ENCODE data around the gene TNNI2.

Gene TNNI2

GRCh38 chr11:1832211-1832919 lies 6.4 kb upstream of the TNNI2 start:
- Mint-ChIP-seq H3K27me3 (peaks cover 11 to 68% of the 10 kb centered on the region in 2 donors), H3K4me1 (ENCODE audit: low read depth in 2 of 2) (peaks cover 0 to 6% of the 10 kb centered on the region in 2 donors), H3K36me3 (ENCODE audit: insufficient read depth) (peaks cover 5% of the 10 kb centered on the region), H3K4me3 (no peak overlapping the region), H3K9me3 (no peaks in the 10 kb centered on the region), H3K27ac (no peak overlapping the region)
- ATAC-seq (replicated peaks), result peak; percentile 86
- DNase-seq, result peak; percentile 67 to 75 (median 68)

- Mint-ChIP-seq H3K9me3 (no peaks in the 10 kb centered on the region), H3K27me3 (peaks cover 6 to 63% of the 10 kb centered on the region in 2 donors), H3K4me3 (no peak overlapping the region), H3K4me1 (ENCODE audit: low read depth in 2 of 2) (peaks cover 0 to 10% of the 10 kb centered on the region in 2 donors), H3K36me3 (ENCODE audit: insufficient read depth) (peaks cover 5% of the 10 kb centered on the region), H3K27ac (no peak overlapping the region)
- ATAC-seq (replicated peaks), result no peak
- no peak for DNase-seq
Measured at GRCh38 chr11:1832920-1833295, 5.9 kb upstream of the TNNI2 start.

- Mint-ChIP-seq H3K27ac (peak overlapping the region in 1 of 2 donors; percentile 18), H3K4me3 (no peak overlapping the region), H3K27me3 (peaks cover 6 to 51% of the 10 kb centered on the region in 2 donors), H3K9me3 (no peaks in the 10 kb centered on the region), H3K4me1 (ENCODE audit: low read depth in 2 of 2) (peaks cover 0 to 9% of the 10 kb centered on the region in 2 donors), H3K36me3 (ENCODE audit: insufficient read depth) (peaks cover 5% of the 10 kb centered on the region)
- ATAC-seq (replicated peaks), result no peak
- no peak for DNase-seq
Measured at GRCh38 chr11:1834062-1834610, 4.6 kb upstream of the TNNI2 start.

- peaks cover 5% of the 10 kb centered on the region for H3K36me3 Mint-ChIP-seq (ENCODE audit: insufficient read depth)
- ATAC-seq (replicated peaks) (no peak), DNase-seq (no peak)
- peaks cover 6 to 14% of the 10 kb centered on the region in 2 donors for H3K4me1 Mint-ChIP-seq (ENCODE audit: low read depth in 2 of 2)
- peak within 1 kb of the TSS in 1 of 2 donors; percentile 18 for H3K27ac Mint-ChIP-seq
- H3K27me3 Mint-ChIP-seq, result peaks cover 6 to 42% of the 10 kb centered on the region in 2 donors
- no peaks in the 10 kb centered on the region for H3K9me3 Mint-ChIP-seq
- H3K4me3 Mint-ChIP-seq, result no peak within 1 kb of the TSS
Measured at GRCh38 chr11:1834779-1835670, 3.8 kb upstream of the TNNI2 start, which contains the start of gene SYT8. SYT8 (plus strand) TSS chr11:1834990; CDS start chr11:1835106, 116 bp downstream.

- Mint-ChIP-seq H3K27me3 (peaks cover 6 to 36% of the 10 kb centered on the region in 2 donors), H3K27ac (no peak overlapping the region), H3K4me1 (ENCODE audit: low read depth in 2 of 2) (peaks cover 6 to 14% of the 10 kb centered on the region in 2 donors), H3K36me3 (ENCODE audit: insufficient read depth) (peaks cover 5% of the 10 kb centered on the region), H3K9me3 (no peaks in the 10 kb centered on the region), H3K4me3 (no peak overlapping the region)
- DNase-seq, result no peak
- no peak for ATAC-seq (replicated peaks)
Measured at GRCh38 chr11:1835671-1836010, 3.1 kb upstream of the TNNI2 start.

GRCh38 chr11:1836011-1836945 lies 2.5 kb upstream of the TNNI2 start:
- H3K4me1 Mint-ChIP-seq (ENCODE audit: low read depth in 2 of 2), result peaks cover 6 to 14% of the 10 kb centered on the region in 2 donors

GRCh38 chr11:1837171-1838076 lies 1.4 kb upstream of the TNNI2 start:
- ATAC-seq (replicated peaks), result peak; percentile 97

More at GRCh38 chr11:1836011-1836945, 2.5 kb upstream of the TNNI2 start:
- DNase-seq, result no peak
- peaks cover 6 to 31% of the 10 kb centered on the region in 2 donors for H3K27me3 Mint-ChIP-seq
- no peak for ATAC-seq (replicated peaks)
- H3K27ac Mint-ChIP-seq, result no peak overlapping the region
- H3K9me3 Mint-ChIP-seq, result no peaks in the 10 kb centered on the region
- no peak overlapping the region for H3K4me3 Mint-ChIP-seq
- peaks cover 5% of the 10 kb centered on the region for H3K36me3 Mint-ChIP-seq (ENCODE audit: insufficient read depth)

GRCh38 chr11:1838077-1838425 lies 730 bp upstream of the TNNI2 start:
- H3K9me3 Mint-ChIP-seq, result no peaks in the 10 kb centered on the region
- H3K4me3 Mint-ChIP-seq, result peak overlapping the region in 1 of 2 donors; percentile 33
- peaks cover 10 to 11% of the 10 kb centered on the region in 2 donors for H3K4me1 Mint-ChIP-seq (ENCODE audit: low read depth in 2 of 2)
- no peaks in the 10 kb centered on the region for H3K36me3 Mint-ChIP-seq (ENCODE audit: insufficient read depth)
- no peak for ATAC-seq (replicated peaks)
- no peak for DNase-seq
- no peak overlapping the region for H3K27ac Mint-ChIP-seq
- peaks cover 0 to 18% of the 10 kb centered on the region in 2 donors for H3K27me3 Mint-ChIP-seq

More at GRCh38 chr11:1837171-1838076, 1.4 kb upstream of the TNNI2 start:
- peaks cover 0 to 19% of the 10 kb centered on the region in 2 donors for H3K27me3 Mint-ChIP-seq
- H3K4me1 Mint-ChIP-seq (ENCODE audit: low read depth in 2 of 2), result peaks cover 6 to 11% of the 10 kb centered on the region in 2 donors
- no peak overlapping the region for H3K27ac Mint-ChIP-seq
- no peaks in the 10 kb centered on the region for H3K9me3 Mint-ChIP-seq
- H3K36me3 Mint-ChIP-seq (ENCODE audit: insufficient read depth), result no peaks in the 10 kb centered on the region
- peak overlapping the region in 1 of 2 donors; percentile 33 for H3K4me3 Mint-ChIP-seq
- peak; percentile 83 to 89 (median 87) for DNase-seq

- DNase-seq (no peak), ATAC-seq (replicated peaks) (no peak)
- Mint-ChIP-seq H3K4me3 (peak overlapping the region; percentile 7 to 57), H3K9me3 (no peaks in the 10 kb centered on the region), H3K27ac (peak overlapping the region; percentile 51 to 82), H3K27me3 (peaks cover 0 to 5% of the 10 kb centered on the region in 2 donors), H3K4me1 (ENCODE audit: low read depth in 2 of 2) (peaks cover 23 to 24% of the 10 kb centered on the region in 2 donors), H3K36me3 (ENCODE audit: insufficient read depth) (no peaks in the 10 kb centered on the region)
Measured at GRCh38 chr11:1839204-1839923, 583 bp downstream of the TNNI2 start.

GRCh38 chr11:1839924-1840779 lies 1.4 kb downstream of the TNNI2 start:
- DNase-seq (no peak), ATAC-seq (replicated peaks) (no peak)
- no peaks in the 10 kb centered on the region for H3K27me3 Mint-ChIP-seq
- peak overlapping the region; percentile 7 to 57 for H3K4me3 Mint-ChIP-seq
- peak overlapping the region; percentile 51 to 82 for H3K27ac Mint-ChIP-seq
- H3K9me3 Mint-ChIP-seq, result no peaks in the 10 kb centered on the region
- peaks cover 31 to 32% of the 10 kb centered on the region in 2 donors for H3K4me1 Mint-ChIP-seq (ENCODE audit: low read depth in 2 of 2)
- peaks cover 4% of the 10 kb centered on the region for H3K36me3 Mint-ChIP-seq (ENCODE audit: insufficient read depth)

Data from effector memory CD8-positive, alpha-beta T cell (primary cell).